ENCODE measurements around the gene ST14.
"Not testable (repeated sequence)": the region's sequence is repeated elsewhere in the genome, so short reads cannot be mapped to it uniquely, and the experiment has no call there.

Gene ST14

GRCh38 chr11:130190371-130190881 is 30.8 kb downstream of the ST14 start:
- DNase-seq: no peak

DNA sequence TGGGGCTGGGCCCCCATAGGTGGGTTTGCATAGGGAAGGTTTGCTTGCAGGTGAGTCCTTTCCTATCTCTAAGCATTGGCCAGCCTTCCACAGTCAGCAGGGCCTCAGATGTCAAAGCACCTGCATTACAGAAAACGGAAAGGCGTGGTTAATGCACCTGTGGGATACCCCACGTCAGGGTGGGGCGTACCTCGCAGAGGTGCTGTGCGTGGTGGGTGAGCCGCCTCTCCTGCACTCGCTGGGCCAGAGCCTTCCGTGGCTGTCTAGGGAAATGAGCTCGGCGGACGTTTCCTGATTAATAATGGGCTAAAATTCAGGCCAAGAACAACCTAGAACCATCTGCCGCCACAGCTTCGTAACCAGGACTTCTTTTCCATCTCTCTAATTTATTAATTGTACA is 32.3 kb downstream of the ST14 start:
- DNase-seq: no peak

GRCh38 chr11:130192845-130193267 is 33.3 kb downstream of the ST14 start:
- no peak for DNase-seq

GRCh38 chr11:130193551-130193950 is 34.0 kb downstream of the ST14 start:
- not testable (repeated sequence) for DNase-seq

DNA sequence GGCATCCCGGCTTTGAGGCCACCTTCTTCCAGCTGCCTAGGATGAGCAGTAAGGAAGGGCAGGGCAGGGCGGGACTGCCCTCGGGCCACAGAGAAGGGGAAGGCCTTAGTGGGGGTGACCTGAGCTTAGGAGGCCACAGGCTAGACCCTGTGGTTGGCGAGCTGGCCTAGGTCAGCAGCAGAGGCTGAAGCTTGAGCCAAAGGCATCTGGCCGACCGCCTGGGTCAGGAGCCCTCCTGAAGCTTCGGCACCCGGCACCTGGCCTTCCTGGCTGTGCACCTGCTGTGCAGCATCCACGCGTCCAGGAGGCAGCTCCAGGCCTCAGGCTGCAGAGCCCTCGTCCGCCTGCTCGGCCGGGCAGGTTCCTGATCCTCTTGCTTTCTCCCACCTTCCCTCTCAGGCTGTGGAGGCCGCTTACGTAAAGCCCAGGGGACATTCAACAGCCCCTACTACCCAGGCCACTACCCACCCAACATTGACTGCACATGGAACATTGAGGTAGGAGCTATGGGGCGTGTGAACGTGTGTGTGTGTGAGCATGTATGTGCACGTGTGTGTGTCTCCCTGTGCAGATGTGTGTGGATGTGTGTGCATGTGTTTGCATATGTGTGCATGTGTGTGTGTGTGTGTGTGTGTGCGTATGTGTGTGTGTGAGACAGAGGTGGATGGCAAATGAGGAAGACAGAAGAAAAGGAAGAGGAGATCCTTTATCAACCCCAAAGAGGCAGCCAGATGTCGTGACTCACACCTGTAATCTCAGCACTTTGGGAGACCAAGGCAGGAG is 34.9 kb downstream of the ST14 start:
- no peak for DNase-seq

GRCh38 chr11:130197386-130198035 is 37.9 kb downstream of the ST14 start:
- no peak for DNase-seq

DNA sequence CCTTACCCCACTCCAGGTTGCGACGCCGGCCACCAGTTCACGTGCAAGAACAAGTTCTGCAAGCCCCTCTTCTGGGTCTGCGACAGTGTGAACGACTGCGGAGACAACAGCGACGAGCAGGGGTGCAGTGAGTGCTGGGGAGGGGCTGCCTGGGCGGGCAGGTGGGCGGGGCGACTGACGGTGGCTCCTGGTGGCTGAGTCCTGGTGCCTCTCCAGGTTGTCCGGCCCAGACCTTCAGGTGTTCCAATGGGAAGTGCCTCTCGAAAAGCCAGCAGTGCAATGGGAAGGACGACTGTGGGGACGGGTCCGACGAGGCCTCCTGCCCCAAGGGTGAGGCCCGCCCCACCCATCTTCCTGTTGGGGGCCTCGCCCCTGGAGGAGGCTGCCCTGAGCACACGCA is 38.7 kb downstream of the ST14 start:
- DNase-seq: no peak

DNA sequence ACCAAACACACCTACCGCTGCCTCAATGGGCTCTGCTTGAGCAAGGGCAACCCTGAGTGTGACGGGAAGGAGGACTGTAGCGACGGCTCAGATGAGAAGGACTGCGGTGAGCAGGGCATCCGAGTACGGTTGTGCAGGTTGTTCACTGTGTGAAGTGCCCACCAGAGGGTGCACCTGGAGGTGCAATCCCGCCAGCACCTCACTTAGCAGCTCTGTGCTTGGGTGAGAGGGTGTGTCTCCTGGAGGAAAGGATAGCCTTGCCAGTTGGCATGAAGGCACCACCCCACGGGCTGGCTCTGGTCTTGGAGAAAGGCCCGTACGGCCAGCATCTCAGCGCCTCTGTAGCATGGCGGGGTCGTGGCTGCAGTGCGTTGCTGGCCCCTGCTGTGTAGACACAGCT is 39.4 kb downstream of the ST14 start:
- DNase-seq: no peak

- DNase-seq: no peak
Measured at GRCh38 chr11:130199792-130200191, 40.2 kb downstream of the ST14 start.

DNA sequence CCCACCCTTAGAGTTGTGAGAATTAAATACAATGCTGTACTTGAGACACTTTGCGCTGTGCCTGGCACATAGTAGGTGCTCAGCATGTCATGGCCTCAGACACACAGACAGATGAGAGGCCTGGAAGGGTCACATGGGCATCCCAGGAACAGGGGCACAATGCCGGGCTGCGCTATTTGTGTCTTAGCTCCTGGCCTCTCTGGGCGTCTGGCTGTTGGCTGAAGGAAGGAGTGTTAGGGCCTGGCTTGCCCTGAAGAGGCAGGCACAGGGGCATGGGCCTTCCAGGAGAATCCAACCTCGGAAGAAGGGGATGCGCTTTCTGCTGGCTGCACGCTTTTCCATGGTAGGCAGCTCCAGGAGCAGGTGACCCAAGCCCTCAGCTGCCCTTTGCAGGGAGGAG is 41.4 kb downstream of the ST14 start:
- DNase-seq: no peak

GRCh38 chr11:130202009-130202817 is 42.6 kb downstream of the ST14 start:
- DNase-seq: no peak

DNA sequence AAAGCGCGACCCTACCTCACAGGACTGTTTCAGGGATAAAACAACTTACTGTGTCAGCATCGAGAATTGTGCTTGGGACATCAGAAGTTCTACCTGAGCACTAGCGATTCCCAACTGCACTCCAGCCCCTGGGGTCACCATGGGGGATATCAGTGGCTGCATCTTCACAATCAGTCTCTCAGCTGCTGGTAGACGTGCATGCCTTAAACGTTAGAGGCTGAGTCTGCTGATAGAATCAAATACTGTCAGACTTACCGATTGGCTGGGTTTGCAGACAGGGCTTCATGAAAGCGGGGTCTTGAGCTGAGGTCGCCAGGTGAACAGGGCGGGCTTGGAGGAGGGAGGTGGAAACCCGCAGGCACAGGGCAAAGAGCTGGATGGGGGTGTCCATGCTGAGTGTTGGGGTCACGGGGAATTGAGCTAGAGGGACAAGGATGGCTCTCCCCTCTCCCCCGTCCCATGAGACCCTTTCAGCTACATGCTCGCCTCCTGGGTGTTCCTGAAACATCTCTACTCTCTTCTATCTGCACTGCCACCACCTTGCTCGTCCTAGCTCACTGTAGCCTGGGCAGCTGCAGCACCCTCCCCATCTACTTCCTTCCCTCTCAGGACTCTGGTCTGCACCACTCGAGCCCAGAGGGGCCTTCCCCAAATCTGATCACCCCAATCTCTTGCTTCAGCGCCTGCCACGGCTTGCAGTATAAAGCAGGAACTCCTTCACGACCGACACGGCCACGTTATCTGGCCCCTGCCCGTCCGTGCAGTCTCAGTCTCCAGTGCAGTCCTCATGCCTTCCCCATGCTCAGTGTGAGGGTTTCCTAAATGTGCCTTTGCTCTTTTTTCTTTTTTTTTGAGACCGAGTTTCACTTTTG is 43.5 kb downstream of the ST14 start:
- DNase-seq: no peak

DNA sequence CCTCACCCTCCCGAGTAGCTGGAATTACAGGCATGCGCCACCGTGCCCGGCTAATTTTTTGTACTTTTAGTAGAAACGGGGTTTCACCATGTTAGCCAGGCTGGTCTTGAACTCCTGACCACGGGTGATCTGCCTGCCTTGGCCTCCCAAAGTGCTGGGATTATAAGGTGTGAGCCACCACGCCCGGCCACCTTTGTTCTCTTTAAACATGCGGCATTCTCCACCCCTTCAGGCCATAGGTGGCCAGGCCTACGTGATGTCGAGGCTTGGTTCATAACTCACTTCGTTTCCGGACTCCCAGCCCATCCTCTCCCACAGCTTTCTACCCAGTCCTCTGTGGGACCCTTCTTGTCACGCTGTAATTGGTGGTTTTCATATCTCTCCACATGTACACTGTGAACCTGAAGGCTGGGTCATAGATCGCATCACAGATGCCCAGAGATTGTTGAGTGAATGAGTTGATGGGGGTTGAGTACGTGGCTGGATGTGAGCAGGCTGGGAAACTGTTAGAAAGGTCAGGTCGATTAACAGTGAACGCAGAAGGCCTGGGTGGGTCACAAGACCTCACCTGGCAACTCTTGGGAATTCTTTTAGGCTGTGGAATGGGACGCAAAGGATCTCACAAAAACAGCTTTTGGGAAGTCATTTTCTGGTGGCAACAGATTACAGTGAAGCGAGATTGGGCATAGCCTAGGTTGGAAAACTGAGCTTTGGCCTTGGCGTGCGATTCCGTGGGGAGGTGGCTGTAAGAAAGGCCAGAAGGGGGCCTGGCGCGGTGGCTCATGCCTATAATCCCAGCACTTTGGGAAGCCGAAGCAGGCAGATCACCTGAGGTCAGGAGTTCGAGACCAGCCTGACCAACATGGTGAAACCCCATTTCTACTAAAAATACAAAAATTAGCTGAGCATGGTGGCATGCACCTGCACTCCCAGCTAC is 44.5 kb downstream of the ST14 start:
- DNase-seq: no peak

- no peak for DNase-seq
Measured at GRCh38 chr11:130204703-130205095, 45.1 kb downstream of the ST14 start.

DNA sequence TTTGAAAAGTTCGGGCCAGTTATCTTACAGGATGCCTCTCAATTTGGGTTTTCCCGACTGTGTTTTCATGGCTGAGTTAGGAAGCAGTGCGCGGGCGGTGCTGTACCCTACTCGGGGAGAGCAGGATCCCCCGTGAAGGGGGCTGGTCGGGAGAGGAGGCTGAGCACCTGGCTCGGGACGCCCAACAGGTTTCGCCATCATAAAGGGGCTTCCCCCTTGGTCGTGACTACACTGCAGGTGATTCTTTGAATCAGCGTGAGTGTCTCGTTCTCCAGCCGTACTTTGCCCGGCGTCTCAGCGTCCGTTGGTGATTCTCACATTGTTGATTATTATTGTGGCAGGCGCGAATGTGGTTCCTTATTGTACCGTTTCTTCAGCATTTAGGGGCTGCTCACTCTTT is 46.6 kb downstream of the ST14 start:
- DNase-seq: no peak

GRCh38 chr11:130208241-130209127 is 48.9 kb downstream of the ST14 start:
- no peak for DNase-seq

DNA sequence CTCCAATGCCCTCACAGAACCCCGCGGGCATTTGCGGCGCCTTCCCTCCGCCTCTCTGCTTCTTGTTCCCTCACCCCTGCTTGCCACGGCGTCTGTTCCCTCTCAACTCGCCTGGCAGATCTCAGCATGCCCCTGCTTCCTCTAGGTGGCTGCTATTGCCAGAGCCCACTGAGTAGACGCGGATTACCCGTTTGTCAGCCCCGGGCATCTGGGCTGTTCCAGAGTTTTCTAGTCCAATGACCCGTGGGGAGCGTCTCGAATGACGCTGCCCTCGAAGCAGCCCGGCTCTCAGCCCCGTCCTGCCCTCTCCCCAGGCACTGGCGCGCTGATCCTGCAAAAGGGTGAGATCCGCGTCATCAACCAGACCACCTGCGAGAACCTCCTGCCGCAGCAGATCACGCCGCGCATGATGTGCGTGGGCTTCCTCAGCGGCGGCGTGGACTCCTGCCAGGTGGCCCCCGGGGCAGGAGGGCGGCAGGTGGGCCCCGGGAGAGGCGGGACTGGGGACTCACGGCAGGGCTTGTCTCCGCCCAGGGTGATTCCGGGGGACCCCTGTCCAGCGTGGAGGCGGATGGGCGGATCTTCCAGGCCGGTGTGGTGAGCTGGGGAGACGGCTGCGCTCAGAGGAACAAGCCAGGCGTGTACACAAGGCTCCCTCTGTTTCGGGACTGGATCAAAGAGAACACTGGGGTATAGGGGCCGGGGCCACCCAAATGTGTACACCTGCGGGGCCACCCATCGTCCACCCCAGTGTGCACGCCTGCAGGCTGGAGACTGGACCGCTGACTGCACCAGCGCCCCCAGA is 49.7 kb downstream of the ST14 start:
- DNase-seq: no peak

DNA sequence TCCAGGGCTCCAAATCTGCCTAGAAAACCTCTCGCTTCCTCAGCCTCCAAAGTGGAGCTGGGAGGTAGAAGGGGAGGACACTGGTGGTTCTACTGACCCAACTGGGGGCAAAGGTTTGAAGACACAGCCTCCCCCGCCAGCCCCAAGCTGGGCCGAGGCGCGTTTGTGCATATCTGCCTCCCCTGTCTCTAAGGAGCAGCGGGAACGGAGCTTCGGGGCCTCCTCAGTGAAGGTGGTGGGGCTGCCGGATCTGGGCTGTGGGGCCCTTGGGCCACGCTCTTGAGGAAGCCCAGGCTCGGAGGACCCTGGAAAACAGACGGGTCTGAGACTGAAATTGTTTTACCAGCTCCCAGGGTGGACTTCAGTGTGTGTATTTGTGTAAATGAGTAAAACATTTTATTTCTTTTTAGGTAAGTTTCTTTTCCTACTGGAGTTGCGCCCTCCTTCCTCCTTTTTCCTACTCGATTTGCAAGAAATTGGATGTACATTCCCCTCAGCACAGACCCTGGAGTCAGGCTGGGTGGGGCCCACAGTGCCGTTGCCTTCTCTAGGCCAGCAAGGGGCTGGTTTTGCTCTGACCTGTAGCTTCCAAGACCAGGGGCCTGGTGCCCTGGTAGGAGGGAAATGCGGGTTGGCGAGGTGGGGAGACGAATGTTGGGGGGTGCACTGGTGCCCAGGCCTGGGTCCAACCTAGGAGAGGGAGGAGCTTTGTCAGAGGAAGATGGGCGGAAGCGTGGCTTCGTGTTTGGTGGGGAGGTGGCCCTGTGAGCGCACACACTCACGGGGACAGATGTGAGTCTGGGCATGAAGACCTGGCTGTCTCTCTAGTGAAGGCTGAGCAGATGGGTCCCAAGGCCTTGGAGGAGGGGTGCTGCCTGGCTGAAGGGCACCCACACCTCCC is 50.6 kb downstream of the ST14 start:
- no peak for DNase-seq
